ENCODE results near the gene ZNF766. TPM values are rescaled to one million over a fixed set of nuclear protein-coding genes. Genes with fewer than 3 reads are reported as not detected.
"Not testable (repeated sequence)": the region's sequence is repeated elsewhere in the genome, so short reads cannot be mapped to it uniquely, and the experiment has no call there.

The ZNF766 gene
- total RNA-seq, 1 experiment from 2014 or later: 13.9 TPM

GRCh38 chr19:52291781-52292180 is 22.4 kb downstream of the ZNF766 start:
- BruUV-seq (replicated peaks): no TSS peak
- no peak overlapping the region for H3K27ac ChIP-seq (ENCODE audit: low read length)
- H3K9me3 ChIP-seq (ENCODE audit: control insufficient read depth, insufficient read depth, low read depth, low read length): no peaks in the 10 kb centered on the region; the same call in 1 of the 2 replicates
- intact Hi-C loops (cut with micrococcal nuclease; ENCODE audit: unreplicated experiment): no loop called here
- TF ChIP-seq CTCF (IDR thresholded peaks at IDR 0.05) (no peak), POLR2AphosphoS5 (IDR thresholded peaks at IDR 0.05; ENCODE audit: low read depth, low read length) (no peak), SIN3A (IDR thresholded peaks at IDR 0.05; ENCODE audit: borderline replicate concordance, insufficient read depth, low read depth, low read length) (no peak), REST (IDR thresholded peaks at IDR 0.05; ENCODE audit: insufficient read depth in 1 of 2, low read depth in 2 of 2, low read length in 1 of 2) (no peak), TCF7L2 (IDR thresholded peaks at IDR 0.05; ENCODE audit: low read depth, low read length) (no peak)
- POLR2A ChIA-PET: no interaction called here
- no peak for ATAC-seq
- no peak for DNase-seq (ENCODE audit: low read depth, low spot score)
- no peaks in the 10 kb centered on the region for H3K27me3 ChIP-seq (ENCODE audit: control insufficient read depth, insufficient read depth, low read length)
- no peak overlapping the region for H3K4me3 ChIP-seq (ENCODE audit: low read depth in 2 of 2, low read length in 2 of 2)
- no peaks in the 10 kb centered on the region for H3K4me1 ChIP-seq (ENCODE audit: control insufficient read depth, insufficient read depth, low read length)
- in situ Hi-C loops (cut with HindIII; ENCODE audit: low pct_unique_long_range_greater_than_20kb, low sequenced_read_pairs): no loop called here
- peaks cover 3% of the 10 kb centered on the region; the same call in 1 of the 2 replicates for H3K36me3 ChIP-seq (ENCODE audit: control insufficient read depth, insufficient read depth, low read length)
- CTCF ChIA-PET: no interaction called here

GRCh38 chr19:52292946-52293345 is 23.6 kb downstream of the ZNF766 start:
- CTCF ChIA-PET; H3K27me3 ChIP-seq (ENCODE audit: control insufficient read depth, insufficient read depth, low read length); BruUV-seq (replicated peaks); in situ Hi-C loops (cut with HindIII; ENCODE audit: low pct_unique_long_range_greater_than_20kb, low sequenced_read_pairs); H3K4me1 ChIP-seq (ENCODE audit: control insufficient read depth, insufficient read depth, low read length); H3K27ac ChIP-seq (ENCODE audit: low read length); ATAC-seq; H3K9me3 ChIP-seq (ENCODE audit: control insufficient read depth, insufficient read depth, low read depth, low read length); intact Hi-C loops (cut with micrococcal nuclease; ENCODE audit: unreplicated experiment); POLR2A ChIA-PET; DNase-seq (ENCODE audit: low read depth, low spot score); H3K36me3 ChIP-seq (ENCODE audit: control insufficient read depth, insufficient read depth, low read length); H3K4me3 ChIP-seq (ENCODE audit: low read depth in 2 of 2, low read length in 2 of 2): not testable (repeated sequence)

GRCh38 chr19:52296400-52296772 is 27.0 kb downstream of the ZNF766 start:
- no peak for TF ChIP-seq CTCF (IDR thresholded peaks at IDR 0.05)
- TF ChIP-seq TCF7L2 (IDR thresholded peaks at IDR 0.05; ENCODE audit: low read depth, low read length): no peak
- TF ChIP-seq REST (IDR thresholded peaks at IDR 0.05; ENCODE audit: insufficient read depth in 1 of 2, low read depth in 2 of 2, low read length in 1 of 2): no peak
- no peak for TF ChIP-seq POLR2AphosphoS5 (IDR thresholded peaks at IDR 0.05; ENCODE audit: low read depth, low read length)
- TF ChIP-seq SIN3A (IDR thresholded peaks at IDR 0.05; ENCODE audit: borderline replicate concordance, insufficient read depth, low read depth, low read length): no peak
- BruUV-seq (replicated peaks): no TSS peak
- no peaks in the 10 kb centered on the region for H3K4me1 ChIP-seq (ENCODE audit: control insufficient read depth, insufficient read depth, low read length)
- H3K27me3 ChIP-seq (ENCODE audit: control insufficient read depth, insufficient read depth, low read length): no peaks in the 10 kb centered on the region
- POLR2A ChIA-PET: interaction anchor here (0.6 kb wide), 1 partner anchor 132 kb away, joined by 3 read pairs; the partner anchor contains the start of gene ZNF534
- CTCF ChIA-PET: interaction anchor here (0.6 kb wide), 1 partner anchor 225 kb away, joined by 4 read pairs; no protein-coding TSS in a partner anchor
- H3K27ac ChIP-seq (ENCODE audit: low read length): no peak overlapping the region
- intact Hi-C loops (cut with micrococcal nuclease; ENCODE audit: unreplicated experiment) (no loop called here), in situ Hi-C loops (cut with HindIII; ENCODE audit: low pct_unique_long_range_greater_than_20kb, low sequenced_read_pairs) (no loop called here)
- peak overlapping the region; percentile 67 to 87 for H3K4me3 ChIP-seq (ENCODE audit: low read depth in 2 of 2, low read length in 2 of 2)
- ATAC-seq (peak; percentile 69), DNase-seq (ENCODE audit: low read depth, low spot score) (no peak)
- H3K36me3 ChIP-seq (ENCODE audit: control insufficient read depth, insufficient read depth, low read length): no peaks in the 10 kb centered on the region; the same call in none of the 2 replicates
- peaks cover 8% of the 10 kb centered on the region; the same call in 1 of the 2 replicates for H3K9me3 ChIP-seq (ENCODE audit: control insufficient read depth, insufficient read depth, low read depth, low read length)
